HEK293 (cell line): Measurements from ENCODE around the gene SYDE2.

Experiments used
- PRDM1 ChIP-seq: fragments of 450-650 bp; formaldehyde crosslinking; IDR thresholded peaks from 2 replicates; pipeline ENCODE4; 2016; ENCODE audit warnings: missing biosample characterization, missing genetic modification characterization
- TRIM28 ChIP-seq: IDR thresholded peaks from 2 replicates; pipeline ENCODE4 v1.6.1; 2011; ENCODE audit warnings: low read length, control low read depth, borderline replicate concordance
- ZBTB17 ChIP-seq: fragments of 450-650 bp; formaldehyde crosslinking; IDR thresholded peaks from 2 replicates; pipeline ENCODE4 v1.5.1; 2016; ENCODE audit warnings: missing biosample characterization, missing genetic modification characterization
- ZNF202 ChIP-seq: fragments of 450-650 bp; formaldehyde crosslinking; IDR thresholded peaks from 2 replicates; pipeline ENCODE4 v1.5.1; 2016; ENCODE audit warnings: missing biosample characterization, missing genetic modification characterization, borderline replicate concordance
- ZNF501 ChIP-seq: fragments of 450-650 bp; formaldehyde crosslinking; IDR thresholded peaks from 2 replicates; pipeline ENCODE4 v1.5.1; 2016; ENCODE audit warnings: missing biosample characterization, missing genetic modification characterization
- ZNF530 ChIP-seq: fragments of 450-650 bp; formaldehyde crosslinking; IDR thresholded peaks from 2 replicates; pipeline ENCODE4 v1.5.1; 2016; ENCODE audit warnings: low read depth, missing biosample characterization, missing genetic modification characterization
- TF ChIP-seq, protein P1 (sequence below): fragments of 450-650 bp; formaldehyde crosslinking; IDR thresholded peaks from 2 replicates; pipeline ENCODE4 v1.5.1; 2016; ENCODE audit warnings: missing biosample characterization, missing genetic modification characterization

DNA sequence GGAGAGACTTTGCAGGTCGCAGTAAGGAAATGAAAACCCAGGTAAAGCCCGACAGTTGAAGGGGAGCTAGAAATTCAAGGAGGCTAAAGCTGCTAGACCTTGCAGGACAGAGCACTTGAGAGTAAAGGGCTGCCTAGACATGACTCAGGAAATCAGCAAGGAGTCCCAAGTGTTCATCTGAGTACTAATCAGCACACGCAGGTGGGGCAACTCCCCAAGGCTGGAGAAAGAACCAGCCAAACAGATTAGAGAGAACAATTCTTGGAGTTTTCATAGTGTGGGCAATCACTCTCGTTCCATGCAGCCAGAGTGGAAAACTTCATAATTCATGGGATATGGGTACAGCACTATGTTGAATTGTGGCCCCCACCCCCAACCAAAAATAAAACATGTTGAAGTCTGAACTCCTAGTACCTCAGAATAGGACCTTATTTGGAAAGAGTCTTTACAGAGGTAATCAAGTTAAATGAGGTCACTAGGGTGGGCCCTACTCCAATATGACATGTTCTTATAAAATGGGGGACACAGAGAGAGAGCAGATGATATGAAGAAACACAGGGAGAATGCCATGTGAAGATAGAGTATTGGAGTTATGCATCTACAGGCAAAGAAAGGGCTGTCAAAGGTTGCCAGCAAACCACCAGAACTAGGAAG lies 28.0 kb downstream of the SYDE2 start:
- TF ChIP-seq, protein P1, sequence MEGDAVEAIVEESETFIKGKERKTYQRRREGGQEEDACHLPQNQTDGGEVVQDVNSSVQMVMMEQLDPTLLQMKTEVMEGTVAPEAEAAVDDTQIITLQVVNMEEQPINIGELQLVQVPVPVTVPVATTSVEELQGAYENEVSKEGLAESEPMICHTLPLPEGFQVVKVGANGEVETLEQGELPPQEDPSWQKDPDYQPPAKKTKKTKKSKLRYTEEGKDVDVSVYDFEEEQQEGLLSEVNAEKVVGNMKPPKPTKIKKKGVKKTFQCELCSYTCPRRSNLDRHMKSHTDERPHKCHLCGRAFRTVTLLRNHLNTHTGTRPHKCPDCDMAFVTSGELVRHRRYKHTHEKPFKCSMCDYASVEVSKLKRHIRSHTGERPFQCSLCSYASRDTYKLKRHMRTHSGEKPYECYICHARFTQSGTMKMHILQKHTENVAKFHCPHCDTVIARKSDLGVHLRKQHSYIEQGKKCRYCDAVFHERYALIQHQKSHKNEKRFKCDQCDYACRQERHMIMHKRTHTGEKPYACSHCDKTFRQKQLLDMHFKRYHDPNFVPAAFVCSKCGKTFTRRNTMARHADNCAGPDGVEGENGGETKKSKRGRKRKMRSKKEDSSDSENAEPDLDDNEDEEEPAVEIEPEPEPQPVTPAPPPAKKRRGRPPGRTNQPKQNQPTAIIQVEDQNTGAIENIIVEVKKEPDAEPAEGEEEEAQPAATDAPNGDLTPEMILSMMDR (tag by site-specific recombination), result no peak
- TF ChIP-seq ZNF501 (tag by site-specific recombination) (no peak), ZNF202 (no peak), PRDM1 (tag by site-specific recombination) (no peak), ZBTB17 (tag by site-specific recombination) (no peak), TRIM28 (no peak), ZNF530 (no peak)
